Stomach (tissue), 9 donors: ENCODE data around the gene RMDN3. TPM values are rescaled to one million over a fixed set of nuclear protein-coding genes. Genes with fewer than 3 reads are reported as not detected.
A peak's percentile ranks its signal among the peaks of the same experiment; 100 is the strongest.

ENCODE experiments used
- DNase-seq, 2 donors: peaks; one replicate each; pipeline versions ENCODE4 v3.0.0 to v3.0.0-alpha.2; 2013 to 2019
- H3K27ac ChIP-seq, 5 donors: fragments of 200-600 bp in 4 of 5; sonication (generic) in 4 of 5; one replicate each; pipeline ENCODE4 v1.5.1; 2013 to 2019; ENCODE audit warnings: mild to moderate bottlenecking in 1 of 5, moderate library complexity in 1 of 5
- H3K27me3 ChIP-seq, 3 donors: fragments of 200-600 bp; sonication (generic); one replicate each; pipeline ENCODE4 v1.5.1; 2017 to 2019; ENCODE audit warnings: mixed run types in 1 of 3
- H3K36me3 ChIP-seq, 4 donors: fragments of 200-600 bp; sonication (generic); 1 replicate in 3 of 4; 2 replicates in 1 of 4; pipeline ENCODE4 v1.5.1; 2016 to 2019
- H3K4me1 ChIP-seq, 4 donors: fragments of 200-600 bp; sonication (generic); one replicate each; pipeline ENCODE4 v1.5.1; 2016 to 2019
- H3K4me3 ChIP-seq, 4 donors: fragments of 200-600 bp; sonication (generic) in 3 of 4; one replicate each; pipeline ENCODE4 v1.5.1; 2016 to 2019; ENCODE audit warnings: mild to moderate bottlenecking in 1 of 4
- H3K9me3 ChIP-seq, 4 donors: fragments of 200-600 bp; sonication (generic); one replicate each; pipeline ENCODE4 v1.5.1; 2016 to 2019
- CTCF ChIP-seq, 7 experiments: fragments of 450-650 bp in 4 of 7; fragments of 200-600 bp in 3 of 7; sonication (generic) in 3 of 7; IDR thresholded peaks; one replicate each; pipeline ENCODE4 v1.5.1; 2016 to 2019; ENCODE audit warnings: antibody characterized with exemption in 7 of 7, control low read depth in 2 of 7, mild to moderate bottlenecking in 1 of 7
- EP300 ChIP-seq: sonication (generic); formaldehyde crosslinking; IDR thresholded peaks from one replicate; pipeline ENCODE4 v1.6.1; 2017; ENCODE audit warnings: antibody characterized with exemption
- POLR2A ChIP-seq, 4 donors: fragments of 450-650 bp; IDR thresholded peaks; one replicate each; pipeline ENCODE4 v1.6.1; 2016; ENCODE audit warnings: antibody characterized with exemption in 4 of 4, control low read depth in 2 of 4, mild to moderate bottlenecking in 1 of 4, moderate library complexity in 1 of 4
- POLR2AphosphoS5 ChIP-seq, 3 donors: sonication (generic); formaldehyde crosslinking; IDR thresholded peaks; one replicate each; pipeline ENCODE4 v1.6.1; 2016; ENCODE audit warnings: antibody characterized with exemption in 3 of 3
- WGBS, 5 donors: extraction: QIAGEN DNeasy Blood & Tissue Kit in 3 of 5; methylation state at CpG; one replicate each; pipeline versions ENCODE4 v1.1.5 to v1.1.7; 2013 to 2018; 5-methylcytosine and 5-hydroxymethylcytosine counted together
- intact Hi-C: fragments of 100-400 bp; cut with DNase I; formaldehyde crosslinking; loops from one replicate; pipeline ENCODE4 v1.15.1; 2023; ENCODE audit warnings: low total_unique reads
- polyA plus RNA-seq, 3 donors: library from polyadenylated mRNA; stranded (reverse); fragments of 200-250 nt; gene quantifications; one replicate each; pipeline ENCODE4 v1.2.3, GENCODE V29; 2013
- total RNA-seq, 5 donors: library from RNA; depleted of rRNA; stranded (reverse); fragments of >200 nt; gene quantifications; one replicate each; pipeline versions ENCODE4 v1.1.0 to v1.2.3, GENCODE V29; 2014 to 2016
- donor health status: healthy with polysubstance abuse.
- donor health status: Bipolar disorder and iron deficiency.
- donor health status: healthy.

RMDN3 gene
- total and polyA plus RNA-seq, 8 donors, result 12.6 to 63.8 (median 25.2) TPM; not detected in 1

GRCh38 chr15:40766194-40766815 is 11.3 kb upstream of the RMDN3 start:
- no peak for DNase-seq
- peak overlapping the region in 3 of 5 donors; percentile 80 to 93 (median 89) for H3K27ac ChIP-seq
- TF ChIP-seq POLR2AphosphoS5 (IDR thresholded peaks at IDR 0.05) (no peak), POLR2A (IDR thresholded peaks at IDR 0.05) (no peak), EP300 (no peak), CTCF (IDR thresholded peaks at IDR 0.05) (no peak)
- peak overlapping the region in 1 of 4 donors; percentile 76 for H3K4me3 ChIP-seq
- no peaks in the 10 kb centered on the region for H3K27me3 ChIP-seq
- 65 to 80% (median 75%) methylated on average over 6 to 7 of the region's 7 CpGs for WGBS, 5 donors
- peaks cover 3 to 33% (median 25%) of the 10 kb centered on the region in 4 donors for H3K36me3 ChIP-seq
- intact Hi-C loops, result no loop called here
- H3K4me1 ChIP-seq, result peaks cover 66 to 94% (median 86%) of the 10 kb centered on the region in 4 donors
- no peaks in the 10 kb centered on the region for H3K9me3 ChIP-seq

GRCh38 chr15:40764629-40765103 is 9.6 kb upstream of the RMDN3 start:
- Histone ChIP-seq H3K4me3 (peak overlapping the region; percentile 50 to 76 (median 56)), H3K27ac (peak overlapping the region; percentile 80 to 93 (median 88)), H3K4me1 (peaks cover 59 to 83% (median 79%) of the 10 kb centered on the region in 4 donors), H3K36me3 (peaks cover 3 to 21% (median 15%) of the 10 kb centered on the region in 4 donors), H3K9me3 (no peaks in the 10 kb centered on the region), H3K27me3 (no peaks in the 10 kb centered on the region)
- TF ChIP-seq EP300 (no peak), POLR2AphosphoS5 (IDR thresholded peaks at IDR 0.05) (no peak), POLR2A (IDR thresholded peaks at IDR 0.05) (no peak), CTCF (IDR thresholded peaks at IDR 0.05) (no peak)
- WGBS, 5 donors, result 12 to 27% (median 18%) methylated on average over 6 to 8 of the region's 8 CpGs
- no peak for DNase-seq
- intact Hi-C loops, result no loop called here

GRCh38 chr15:40763801-40764628 is 9.0 kb upstream of the RMDN3 start, which contains the start of gene GCHFR:
GCHFR (plus strand) TSS chr15:40764068; CDS start chr15:40764181, 113 bp downstream.
- Histone ChIP-seq H3K36me3 (peaks cover 3 to 21% (median 15%) of the 10 kb centered on the region in 4 donors), H3K4me3 (peak within 1 kb of the TSS; percentile 50 to 76 (median 56)), H3K9me3 (no peaks in the 10 kb centered on the region), H3K27me3 (no peaks in the 10 kb centered on the region), H3K27ac (peak within 1 kb of the TSS; percentile 80 to 93 (median 88)), H3K4me1 (peaks cover 53 to 77% (median 72%) of the 10 kb centered on the region in 4 donors)
- intact Hi-C loops, result no loop called here
- TF ChIP-seq CTCF (IDR thresholded peaks at IDR 0.05) (peak in 2 of 7 experiments; percentile 25 to 33), POLR2A (IDR thresholded peaks at IDR 0.05) (no peak), EP300 (no peak), POLR2AphosphoS5 (IDR thresholded peaks at IDR 0.05) (peak in 2 of 3 donors; percentile 45 to 72)
- WGBS, 5 donors, result 0 to 2% (median 1%) methylated on average over 31 to 75 of the region's 75 CpGs
- peak; percentile 81 to 94 for DNase-seq
